Large intestine (tissue), 3 donors: ENCODE measurements around the gene ITPKB. TPM values are rescaled to one million over a fixed set of nuclear protein-coding genes. Genes with fewer than 3 reads are reported as not detected.
A peak's percentile ranks its signal among the peaks of the same experiment; 100 is the strongest.

Source experiments
- DNase-seq, 2 donors: peaks; one replicate each; pipeline versions ENCODE4 v3.0.0 to v3.0.0-alpha.2; 2013
- H3K27ac ChIP-seq: one replicate; pipeline ENCODE4 v1.5.1; 2013; ENCODE audit warnings: low read length
- H3K27me3 ChIP-seq: 2 replicates; pipeline ENCODE4 v1.6.1; 2013; ENCODE audit warnings: low read length; ENCODE audit not compliant: control insufficient read depth, insufficient read depth
- H3K36me3 ChIP-seq: 2 replicates; pipeline ENCODE4 v1.6.1; 2013; ENCODE audit warnings: low read length; ENCODE audit not compliant: control insufficient read depth, insufficient read depth
- H3K4me1 ChIP-seq: one replicate; pipeline ENCODE4 v1.6.1; 2013; ENCODE audit warnings: low read length; ENCODE audit not compliant: control insufficient read depth, insufficient read depth
- H3K4me3 ChIP-seq: one replicate; pipeline ENCODE4 v1.5.1; 2013; ENCODE audit warnings: low read length
- H3K9me3 ChIP-seq: one replicate; pipeline ENCODE4 v1.6.1; 2013; ENCODE audit warnings: mild to moderate bottlenecking, low read depth, low read length, moderate library complexity; ENCODE audit not compliant: control insufficient read depth
- WGBS: methylation state at CpG from one replicate; pipeline ENCODE4 v1.1.5; 2013; ENCODE audit warnings: low lambda C conversion rate; ENCODE audit not compliant: insufficient coverage; 5-methylcytosine and 5-hydroxymethylcytosine counted together
- polyA plus RNA-seq: library from polyadenylated mRNA; unstranded; fragments of 120-200 nt; gene quantifications from one replicate; pipeline ENCODE4 v1.2.1, GENCODE V29; 2013

Gene ITPKB
- polyA plus RNA-seq, 1 donor = 13.0 TPM

DNA sequence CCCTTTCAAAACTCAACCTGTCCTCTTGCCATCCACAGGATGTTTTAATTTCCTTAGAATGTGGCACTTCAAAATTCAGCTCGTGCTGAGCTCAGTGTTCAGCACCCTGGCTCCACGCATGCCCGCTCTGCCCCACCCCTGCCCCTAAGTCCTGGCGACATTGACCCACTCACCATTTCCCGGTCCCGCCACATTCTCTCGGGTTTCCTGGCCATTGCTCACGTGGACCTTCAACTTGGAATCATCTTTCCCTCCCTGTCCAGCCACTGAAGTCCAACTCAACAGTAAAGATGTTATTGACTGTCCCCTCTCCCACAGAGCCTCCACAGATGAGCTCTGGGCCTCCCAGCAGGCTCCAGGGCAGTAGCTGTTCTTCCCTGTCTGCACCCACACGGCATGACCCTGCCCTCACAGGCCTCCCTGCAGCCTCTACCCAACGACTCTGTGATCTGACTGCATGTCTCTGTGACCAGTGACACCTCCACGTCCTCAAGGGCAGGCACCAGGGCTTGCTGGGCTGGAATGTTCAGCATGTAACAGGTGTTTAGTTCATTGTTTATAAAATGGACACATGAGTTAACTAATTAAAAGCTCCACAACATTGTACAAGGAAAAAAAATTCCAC is 53.8 kb downstream of the ITPKB start:
- Histone ChIP-seq H3K4me3 (no peak overlapping the region), H3K27me3 (no peaks in the 10 kb centered on the region), H3K9me3 (no peaks in the 10 kb centered on the region), H3K36me3 (no peaks in the 10 kb centered on the region), H3K27ac (no peak overlapping the region), H3K4me1 (peaks cover 7% of the 10 kb centered on the region)
- DNase-seq = no peak
- WGBS = no CpG with 5 or more reads among the region's 11 CpGs

DNA sequence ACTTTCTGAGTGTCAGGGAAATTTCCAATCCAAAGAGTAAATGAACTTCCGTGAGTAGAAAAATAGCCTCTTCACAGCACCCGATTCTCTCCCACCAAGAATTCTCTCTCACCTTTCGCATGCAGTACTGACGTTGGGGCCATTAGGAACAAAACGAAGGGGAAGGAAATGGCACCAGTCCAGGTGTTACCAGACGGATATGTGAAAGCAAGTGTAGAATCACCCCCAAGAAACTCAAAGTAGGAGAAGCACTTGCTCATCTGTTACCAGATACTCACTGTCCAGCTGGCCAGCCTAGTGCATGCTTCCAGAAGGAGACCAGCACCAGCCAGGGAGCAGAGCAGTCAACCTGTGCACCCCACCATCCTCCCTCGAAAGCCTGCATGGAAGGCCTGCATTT is 55.1 kb downstream of the ITPKB start:
- Histone ChIP-seq H3K27ac (no peak overlapping the region), H3K9me3 (no peaks in the 10 kb centered on the region), H3K27me3 (no peaks in the 10 kb centered on the region), H3K36me3 (no peaks in the 10 kb centered on the region), H3K4me3 (no peak overlapping the region), H3K4me1 (peaks cover 12% of the 10 kb centered on the region)
- no peak for DNase-seq
- no CpG with 5 or more reads among the region's 7 CpGs for WGBS

DNA sequence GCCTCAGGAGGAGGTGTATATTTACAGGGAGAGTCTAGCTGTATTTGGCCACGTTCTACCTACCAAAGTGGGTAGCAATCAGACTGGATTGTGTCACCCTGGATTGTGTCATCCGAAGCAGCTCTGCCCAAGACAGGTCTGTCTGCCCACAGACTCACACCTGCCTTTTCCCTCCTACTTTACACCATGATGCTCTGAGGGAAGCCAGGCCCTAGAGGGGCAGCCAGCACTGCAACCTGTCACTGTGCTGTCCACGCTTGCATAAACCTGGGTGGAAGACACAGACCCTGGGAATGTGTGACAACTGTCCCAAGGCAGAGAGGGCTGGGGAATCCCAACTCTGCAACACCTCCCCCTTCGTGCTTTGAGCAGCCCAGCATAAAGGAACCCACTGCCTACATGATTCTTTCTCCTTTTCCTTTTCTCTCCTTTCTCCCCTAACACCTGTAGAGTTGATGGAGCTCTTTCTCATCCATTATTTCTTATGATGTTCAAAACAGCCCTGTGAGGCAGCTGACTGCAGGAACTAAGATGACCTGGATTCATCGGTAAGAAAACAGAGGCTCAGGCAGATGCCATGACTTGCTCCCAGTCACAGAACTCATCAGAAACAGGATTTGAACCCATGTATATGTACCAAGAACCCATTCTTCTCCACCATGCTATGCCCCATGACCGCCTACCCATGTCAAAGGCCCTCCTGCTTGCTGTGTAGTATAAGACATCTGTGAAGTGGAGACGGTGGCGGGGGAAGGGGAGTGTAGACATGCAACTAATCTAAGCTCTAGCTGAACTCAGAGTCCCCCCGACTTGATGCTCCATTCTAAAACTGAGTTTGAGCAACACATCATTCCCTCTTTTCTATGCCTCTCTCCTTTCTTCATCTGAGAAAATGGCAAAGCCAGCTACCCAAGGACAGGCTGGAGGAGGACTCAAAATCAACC is 55.9 kb downstream of the ITPKB start:
- no peak for DNase-seq
- Histone ChIP-seq H3K27ac (no peak overlapping the region), H3K9me3 (no peaks in the 10 kb centered on the region), H3K4me1 (peaks cover 12% of the 10 kb centered on the region), H3K4me3 (no peak overlapping the region), H3K27me3 (no peaks in the 10 kb centered on the region), H3K36me3 (no peaks in the 10 kb centered on the region)
- no CpG with 5 or more reads among the region's 9 CpGs for WGBS

DNA sequence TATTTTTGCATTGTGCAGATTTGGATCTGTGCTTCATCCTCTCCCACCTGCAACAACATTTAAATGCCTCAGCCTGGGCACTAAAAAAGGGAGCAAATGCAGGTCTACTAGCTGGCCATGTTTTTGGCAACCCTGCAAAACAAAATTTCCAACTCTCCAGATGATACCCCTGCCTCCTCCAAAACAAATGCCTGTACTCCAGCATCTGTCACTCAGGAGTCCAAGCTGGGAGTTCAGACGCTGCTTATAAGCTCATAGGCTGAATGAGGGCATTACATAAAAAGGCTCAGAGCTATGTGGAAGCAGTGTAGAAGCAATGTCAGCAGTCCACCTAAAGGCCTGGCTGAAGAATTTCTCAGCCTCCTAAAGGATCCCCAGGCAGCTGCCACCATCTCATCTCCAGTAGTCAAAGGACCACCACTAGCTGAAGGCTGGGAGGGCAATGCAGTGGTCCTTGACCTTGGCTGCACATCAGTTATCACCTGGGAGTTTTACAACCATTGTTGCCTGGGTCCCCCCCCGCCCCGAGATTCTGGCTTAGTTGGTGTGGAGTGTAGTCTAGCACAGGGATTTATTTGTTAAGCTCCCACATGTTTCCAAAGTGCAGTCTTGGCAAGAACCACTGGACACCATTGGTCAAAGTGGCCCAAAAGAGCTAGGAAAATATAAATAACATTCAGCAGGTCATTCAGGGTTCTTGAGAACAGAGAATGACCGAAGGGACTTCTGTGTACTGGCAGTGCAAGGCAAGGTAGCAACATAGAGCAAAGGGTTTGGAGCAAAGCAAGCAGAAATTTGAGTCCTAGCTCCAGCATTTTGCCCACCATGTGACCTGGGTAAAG is 57.2 kb downstream of the ITPKB start:
- Histone ChIP-seq H3K4me3 (no peak overlapping the region), H3K27me3 (no peaks in the 10 kb centered on the region), H3K27ac (no peak overlapping the region), H3K4me1 (peaks cover 9% of the 10 kb centered on the region), H3K9me3 (no peaks in the 10 kb centered on the region), H3K36me3 (no peaks in the 10 kb centered on the region)
- no peak for DNase-seq
- 100% methylated on average over 1 of the region's 4 CpGs for WGBS

DNA sequence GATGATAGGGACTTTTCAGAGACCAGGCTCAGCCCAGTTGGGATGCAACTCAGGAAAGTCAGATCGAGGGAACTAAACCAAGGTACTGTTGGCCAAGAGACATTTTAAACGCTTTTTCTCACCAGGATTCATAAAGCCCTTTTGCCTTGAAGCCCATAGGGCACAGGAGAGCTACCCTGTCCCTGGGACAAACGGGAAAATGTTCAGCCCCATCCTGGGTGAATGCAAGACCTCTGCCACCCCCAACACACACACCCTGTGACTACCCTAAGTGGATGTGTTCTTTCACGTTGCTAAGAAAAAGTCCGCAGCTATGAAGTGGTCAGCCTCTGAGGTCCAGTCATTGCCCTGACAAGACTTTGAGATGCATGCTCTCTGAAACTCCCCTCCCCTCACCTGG is 58.4 kb downstream of the ITPKB start:
- Histone ChIP-seq H3K27ac (peak overlapping the region; percentile 57), H3K27me3 (no peaks in the 10 kb centered on the region), H3K4me1 (peaks cover 9% of the 10 kb centered on the region), H3K4me3 (no peak overlapping the region), H3K9me3 (no peaks in the 10 kb centered on the region), H3K36me3 (no peaks in the 10 kb centered on the region)
- no CpG with 5 or more reads among the region's 5 CpGs for WGBS
- DNase-seq = no peak

DNA sequence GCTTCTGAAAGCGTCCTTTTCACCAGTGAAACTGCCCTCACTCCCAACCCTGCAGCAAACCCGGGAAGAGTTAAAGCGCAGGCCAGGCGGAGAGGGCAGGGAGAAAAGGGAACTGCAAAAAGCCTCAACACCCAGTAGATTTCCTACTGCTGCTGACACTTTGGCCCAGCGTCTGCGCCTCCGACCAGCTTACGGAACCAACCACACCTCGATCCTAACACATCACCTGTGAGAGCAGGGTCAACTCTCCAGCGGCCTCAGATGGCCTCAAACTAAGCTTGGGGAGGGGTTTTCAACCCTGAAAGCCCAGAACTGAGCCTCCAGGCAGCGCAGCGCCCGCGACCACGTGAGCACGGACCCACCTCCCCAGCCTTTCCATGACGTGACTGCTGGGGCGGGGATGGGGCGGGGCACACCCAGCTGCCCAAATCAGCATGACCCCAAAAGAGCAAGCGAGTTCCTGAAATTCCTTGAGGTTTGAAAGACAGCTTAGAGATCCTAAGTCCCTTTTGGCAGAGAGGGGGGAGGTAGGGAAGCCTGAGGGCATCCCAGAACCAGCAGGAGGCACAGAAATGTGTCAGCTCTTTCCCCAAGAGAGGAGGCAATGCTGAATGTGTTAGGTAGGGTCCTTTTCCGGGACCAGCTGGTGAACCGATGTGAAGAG is 59.1 kb downstream of the ITPKB start:
- peaks cover 9% of the 10 kb centered on the region for H3K4me1 ChIP-seq
- DNase-seq = peak; percentile 76 to 85
- no peaks in the 10 kb centered on the region for H3K36me3 ChIP-seq
- peak overlapping the region; percentile 48 for H3K4me3 ChIP-seq
- no peaks in the 10 kb centered on the region for H3K27me3 ChIP-seq
- no peaks in the 10 kb centered on the region for H3K9me3 ChIP-seq
- H3K27ac ChIP-seq = peak overlapping the region; percentile 57
- WGBS = no CpG with 5 or more reads among the region's 22 CpGs

DNA sequence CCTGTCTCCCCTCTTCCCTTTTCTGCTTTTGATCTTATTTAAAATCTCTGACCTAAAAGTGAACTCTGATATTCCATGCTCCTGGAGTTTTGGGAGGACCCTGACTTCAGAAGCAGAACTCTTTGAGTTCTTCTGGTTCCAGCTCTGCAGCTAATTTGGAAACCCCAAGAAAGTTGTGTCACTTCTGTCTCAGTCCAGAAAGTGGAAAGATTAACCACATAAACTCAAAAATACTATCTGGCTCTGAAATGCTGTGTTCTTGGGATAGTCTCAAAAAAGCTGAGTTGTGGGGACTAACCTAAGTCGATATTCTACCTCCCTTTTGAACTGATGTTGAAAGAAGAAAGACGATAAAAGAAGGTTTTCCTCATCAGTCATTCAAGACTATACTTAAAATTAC is 59.8 kb downstream of the ITPKB start:
- H3K27me3 ChIP-seq = no peaks in the 10 kb centered on the region
- no peaks in the 10 kb centered on the region for H3K9me3 ChIP-seq
- no peak overlapping the region for H3K27ac ChIP-seq
- H3K4me1 ChIP-seq = peaks cover 9% of the 10 kb centered on the region
- no peaks in the 10 kb centered on the region for H3K36me3 ChIP-seq
- H3K4me3 ChIP-seq = no peak overlapping the region
- no CpG with 5 or more reads among the region's 2 CpGs for WGBS
- DNase-seq = no peak

DNA sequence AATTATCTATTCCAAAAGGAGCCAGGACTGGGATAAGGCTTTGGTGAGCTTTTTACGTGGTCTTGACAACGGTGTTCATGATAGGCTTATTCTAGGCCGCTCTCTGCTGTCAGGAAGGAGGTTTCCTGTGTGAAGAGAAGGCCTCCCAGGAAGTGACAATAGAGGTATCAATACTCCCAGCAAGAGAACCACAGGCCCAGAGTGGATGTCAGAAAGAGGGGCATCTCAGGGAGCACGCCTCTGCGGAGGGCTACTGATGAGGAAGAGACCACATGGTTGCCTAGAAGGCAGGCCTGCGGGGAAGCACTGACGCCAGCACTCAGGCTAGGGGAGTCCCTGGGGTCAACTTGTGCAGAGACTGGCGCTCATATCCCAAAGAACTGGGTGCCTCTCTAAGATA is 60.4 kb downstream of the ITPKB start:
- H3K4me1 ChIP-seq = peaks cover 9% of the 10 kb centered on the region
- H3K27ac ChIP-seq = no peak overlapping the region
- DNase-seq = no peak
- no peak overlapping the region for H3K4me3 ChIP-seq
- no peaks in the 10 kb centered on the region for H3K9me3 ChIP-seq
- H3K27me3 ChIP-seq = no peaks in the 10 kb centered on the region
- WGBS = no CpG with 5 or more reads among the region's 8 CpGs
- H3K36me3 ChIP-seq = no peaks in the 10 kb centered on the region

DNA sequence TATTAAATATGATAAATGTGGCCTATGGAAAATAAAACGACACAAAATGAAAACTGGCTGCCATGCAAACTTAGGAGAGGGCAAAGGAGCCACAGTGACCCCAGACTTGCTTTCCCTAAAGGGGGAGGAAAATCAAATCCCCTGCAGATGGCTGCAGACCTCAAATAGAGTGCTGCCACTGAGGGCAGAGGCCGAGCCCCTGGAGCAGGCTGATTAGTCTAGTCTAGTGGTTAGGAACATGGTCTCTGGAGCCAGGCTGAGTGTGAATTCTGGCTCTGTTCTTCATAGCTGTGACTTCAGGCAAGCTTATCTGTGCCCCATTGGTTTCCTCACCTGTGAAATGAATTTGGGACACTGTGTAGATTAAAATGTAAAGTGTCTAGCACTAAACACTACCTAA is 60.8 kb downstream of the ITPKB start:
- no CpG with 5 or more reads among the region's 2 CpGs for WGBS
- no peak for DNase-seq
- no peak overlapping the region for H3K27ac ChIP-seq
- no peaks in the 10 kb centered on the region for H3K36me3 ChIP-seq
- H3K4me3 ChIP-seq = no peak overlapping the region
- no peaks in the 10 kb centered on the region for H3K27me3 ChIP-seq
- no peaks in the 10 kb centered on the region for H3K9me3 ChIP-seq
- H3K4me1 ChIP-seq = peaks cover 9% of the 10 kb centered on the region
